K562 (cell line): ENCODE results near the gene CHSY3. TPM values are rescaled to one million over a fixed set of nuclear protein-coding genes. Genes with fewer than 3 reads are reported as not detected.

Source experiments
- ATAC-seq: fragments of 200-7000 bp; cut with Tn5 transposase; 3 replicates; pipeline ENCODE4 v1.9.1; 2020; ENCODE audit warnings: moderate library complexity
- BruUV-seq: library from RNA; stranded (reverse); fragments of 400-500 nt; replicated peaks from 2 replicates; lab custom pipeline; 2021; lab: Mats Ljungman, UMichigan
- CTCF ChIA-PET: fragments of 300-600 bp; formaldehyde crosslinking; extraction: SDS; loops from one replicate; lab custom pipeline; 2021; ENCODE audit warnings: low intra/inter-chr PET ratio; lab: Yijun Ruan, JAX
- POLR2A ChIA-PET: fragments of 300-600, 350-650 bp; sonication (Branson Sonifier 250); formaldehyde crosslinking; extraction: SDS; loops from one replicate; lab custom pipeline; 2021; ENCODE audit warnings: antibody characterized with exemption, inconsistent platforms; lab: Yijun Ruan, JAX
- DNase-seq, 4 experiments: peaks; one replicate each; pipeline versions ENCODE4 v3.0.0 to v3.0.0-alpha.2; 2011 to 2018; ENCODE audit warnings: low spot score in 3 of 4, mixed read lengths in 3 of 4; ENCODE audit errors: extremely low read depth in 1 of 4
- FAIRE-seq: peaks from 2 replicates; lab custom pipeline; 2011; peaks lifted over from hg19 to GRCh38; lab: Jason Lieb, UNC
- H2AFZ ChIP-seq: 2 replicates; pipeline ENCODE4 v1.6.0; 2011; ENCODE audit warnings: low read depth, low read length, control low read depth, inconsistent platforms
- H3K27ac ChIP-seq: fragments of 200-600 bp; 3 replicates; pipeline ENCODE4 v1.8.0; 2011; ENCODE audit warnings: low read depth, mild to moderate bottlenecking, control low read depth, inconsistent platforms, low read length, moderate library complexity, mixed read lengths; ENCODE audit errors: extremely low read depth
- H3K27me3 ChIP-seq, 2 experiments: fragments of 300-600 bp in 1 of 2; 2 replicates in 1 of 2; 3 replicates in 1 of 2; pipeline versions ENCODE4 v1.6.0 to v1.8.0; 2011; ENCODE audit warnings: inconsistent platforms in 2 of 2, low read length in 2 of 2, mild to moderate bottlenecking in 1 of 2, mixed read lengths in 1 of 2, moderate library complexity in 1 of 2; ENCODE audit not compliant: control insufficient read depth in 2 of 2, insufficient read depth in 2 of 2
- H3K36me3 ChIP-seq: fragments of 300-600 bp; 3 replicates; pipeline ENCODE4 v1.8.0; 2011; ENCODE audit warnings: mild to moderate bottlenecking, low read length, inconsistent platforms; ENCODE audit not compliant: control insufficient read depth, insufficient read depth
- H3K4me1 ChIP-seq, 2 experiments: fragments of 200-600 bp in 1 of 2; replicated peaks in 1 of 2; 2 replicates in 1 of 2; 3 replicates in 1 of 2; pipeline versions ENCODE4 v1.5.1 to v1.8.0; 2011; ENCODE audit warnings: inconsistent platforms in 2 of 2, low read length in 2 of 2, mild to moderate bottlenecking in 1 of 2, mixed read lengths in 1 of 2, moderate library complexity in 1 of 2; ENCODE audit not compliant: control insufficient read depth in 2 of 2, insufficient read depth in 2 of 2
- H3K4me2 ChIP-seq: 2 replicates; pipeline ENCODE4 v1.6.1; 2011; ENCODE audit warnings: low read length, control low read depth, inconsistent platforms, mixed read lengths; ENCODE audit not compliant: insufficient read depth
- H3K4me3 ChIP-seq: fragments of 200-600 bp; sonication (generic), shearing (Covaris generic); 2 replicates; pipeline ENCODE4 v1.5.1; 2016; ENCODE audit warnings: control low read depth, inconsistent platforms
- H3K79me2 ChIP-seq: fragments of 200-600 bp; 3 replicates; pipeline ENCODE4 v1.8.0; 2011; ENCODE audit warnings: low read length, inconsistent platforms; ENCODE audit not compliant: control insufficient read depth, insufficient read depth
- H3K9ac ChIP-seq, 2 experiments: 2 replicates each; pipeline versions ENCODE4 v1.6.0 to v1.6.1; 2011; ENCODE audit warnings: low read depth in 2 of 2, low read length in 2 of 2, control low read depth in 1 of 2, inconsistent platforms in 1 of 2, mild to moderate bottlenecking in 1 of 2, mixed read lengths in 1 of 2; ENCODE audit not compliant: insufficient read depth in 1 of 2
- H3K9me1 ChIP-seq: one replicate; pipeline ENCODE4 v1.6.0; 2011; ENCODE audit warnings: inconsistent platforms, mild to moderate bottlenecking, low read length, moderate library complexity; ENCODE audit not compliant: control insufficient read depth, insufficient read depth
- H3K9me3 ChIP-seq: replicated peaks from 2 replicates; pipeline ENCODE4 v1.5.1; 2011; ENCODE audit warnings: low read depth, low read length, inconsistent platforms; ENCODE audit not compliant: control insufficient read depth, insufficient read depth
- H4K20me1 ChIP-seq: replicated peaks from 2 replicates; pipeline ENCODE4 v1.6.1; 2011; ENCODE audit warnings: low read length, inconsistent platforms, mixed read lengths; ENCODE audit not compliant: control insufficient read depth, insufficient read depth
- ELF2 ChIP-seq: fragments of 250-450 bp; sonication (Bioruptor Pico); IDR thresholded peaks from 2 replicates; pipeline ENCODE4 v1.5.0; 2021; ENCODE audit warnings: mild to moderate bottlenecking
- ESRRB ChIP-seq: fragments of 250-450 bp; sonication (Bioruptor Pico); IDR thresholded peaks from 2 replicates; pipeline ENCODE4 v1.5.0; 2020; ENCODE audit warnings: mild to moderate bottlenecking, moderate library complexity, borderline replicate concordance
- FOS ChIP-seq: IDR thresholded peaks from 3 replicates; pipeline ENCODE4 v1.6.1; 2011; ENCODE audit not compliant: insufficient read length; ENCODE audit errors: extremely low read depth
- GABPA ChIP-seq: fragments of 200-800 bp; sonication (Bioruptor generic); conservative IDR thresholded peaks from 2 replicates; pipeline ENCODE4 v1.6.1; 2016; ENCODE audit warnings: low read depth, missing genetic modification characterization, missing compliant biosample characterization
- TCF7L2 ChIP-seq: fragments of 150-350 bp; IDR thresholded peaks from 2 replicates; pipeline ENCODE4 v1.6.1; 2016; ENCODE audit warnings: low read depth, mild to moderate bottlenecking, low read length, moderate library complexity
- whole genome bisulfite sequencing: fragments of 100-300 bp; shearing (Covaris generic); methylation state at CpG from one replicate; pipeline ENCODE4 v1.1.6; 2016; ENCODE audit warnings: low coverage, mixed read lengths; ENCODE audit not compliant: insufficient coverage; ENCODE audit errors: missing lambda C conversion rate; 5-methylcytosine and 5-hydroxymethylcytosine counted together
- in situ Hi-C: fragments of 300-500 bp; cut with MboI; formaldehyde crosslinking; loops from 4 replicates; pipeline ENCODE4 v1.15.0; 2018; ENCODE audit warnings: inconsistent platforms, mixed read lengths
- intact Hi-C: fragments of 100-400 bp; cut with micrococcal nuclease; formaldehyde crosslinking; loops from 2 replicates; pipeline ENCODE4 v1.14.2; 2022
- polyA plus RNA-seq, 8 experiments: library from polyadenylated mRNA; depleted of rRNA in 4 of 8; stranded (reverse) in 5 of 8; unstranded in 3 of 8; fragments of >200 nt; fragmentation: Nextera tagmentation in 2 of 8; fragmentation: Illumina TruSeq in 1 of 8; extraction: Ambion mirVana in 2 of 8; extraction: Trizol in 1 of 8; gene quantifications; 2 replicates each; pipeline versions ENCODE4 v1.2.1 to v1.2.3, GENCODE V29; 2011 to 2014; ENCODE audit warnings: inconsistent platforms in 1 of 8, missing spikeins in 1 of 8
- total RNA-seq, 7 experiments: library from RNA; depleted of rRNA in 6 of 7; stranded (reverse); fragments of >200 nt in 6 of 7; fragmentation: Illumina TruSeq in 2 of 7; extraction: Trizol in 2 of 7; gene quantifications; 2 replicates each; pipeline versions ENCODE4 v1.2.1 to v1.2.3, GENCODE V29; 2011 to 2021; ENCODE audit warnings: low replicate concordance in 1 of 7
- TF ChIP-seq, protein P1 (sequence below): fragments of 250-450 bp; sonication (Bioruptor Pico); IDR thresholded peaks from 2 replicates; pipeline ENCODE4 v1.5.0; 2022; ENCODE audit warnings: mild to moderate bottlenecking

CHSY3 gene
- total and polyA plus RNA-seq, 9 of the 15 experiments (the other 6 are each of a cell fraction or from before 2014, with no cell fraction given) = 0.04 TPM; not detected in 8

DNA sequence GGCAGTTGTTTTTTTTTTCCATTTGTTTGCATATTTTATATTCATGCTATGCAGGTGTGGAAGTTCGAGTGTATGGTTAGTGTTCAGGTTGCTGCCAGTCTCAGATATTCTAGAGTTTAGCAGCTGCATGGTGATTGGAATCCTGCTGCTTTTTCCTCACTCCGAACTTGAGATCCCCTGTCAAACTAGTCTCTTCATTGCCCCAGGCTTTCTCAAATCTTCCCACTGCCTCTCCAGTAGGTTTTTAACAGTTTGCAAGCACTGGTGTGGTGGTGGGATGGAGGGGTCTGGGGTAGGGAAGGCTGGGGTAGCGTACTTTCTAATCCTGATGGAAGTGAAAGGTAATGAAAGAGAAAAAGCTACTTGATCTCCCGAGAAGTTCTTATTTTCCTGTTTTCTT lies 112.9 kb downstream of the CHSY3 start (continued):
- TF ChIP-seq, protein P1, sequence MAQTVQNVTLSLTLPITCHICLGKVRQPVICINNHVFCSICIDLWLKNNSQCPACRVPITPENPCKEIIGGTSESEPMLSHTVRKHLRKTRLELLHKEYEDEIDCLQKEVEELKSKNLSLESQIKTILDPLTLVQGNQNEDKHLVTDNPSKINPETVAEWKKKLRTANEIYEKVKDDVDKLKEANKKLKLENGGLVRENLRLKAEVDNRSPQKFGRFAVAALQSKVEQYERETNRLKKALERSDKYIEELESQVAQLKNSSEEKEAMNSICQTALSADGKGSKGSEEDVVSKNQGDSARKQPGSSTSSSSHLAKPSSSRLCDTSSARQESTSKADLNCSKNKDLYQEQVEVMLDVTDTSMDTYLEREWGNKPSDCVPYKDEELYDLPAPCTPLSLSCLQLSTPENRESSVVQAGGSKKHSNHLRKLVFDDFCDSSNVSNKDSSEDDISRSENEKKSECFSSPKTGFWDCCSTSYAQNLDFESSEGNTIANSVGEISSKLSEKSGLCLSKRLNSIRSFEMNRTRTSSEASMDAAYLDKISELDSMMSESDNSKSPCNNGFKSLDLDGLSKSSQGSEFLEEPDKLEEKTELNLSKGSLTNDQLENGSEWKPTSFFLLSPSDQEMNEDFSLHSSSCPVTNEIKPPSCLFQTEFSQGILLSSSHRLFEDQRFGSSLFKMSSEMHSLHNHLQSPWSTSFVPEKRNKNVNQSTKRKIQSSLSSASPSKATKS (CRISPR knock-in tag) = no peak
- no peak for TF ChIP-seq TCF7L2
- TF ChIP-seq FOS = no peak
- no peak for TF ChIP-seq ESRRB
- TF ChIP-seq ELF2 (CRISPR knock-in tag) = no peak

DNA sequence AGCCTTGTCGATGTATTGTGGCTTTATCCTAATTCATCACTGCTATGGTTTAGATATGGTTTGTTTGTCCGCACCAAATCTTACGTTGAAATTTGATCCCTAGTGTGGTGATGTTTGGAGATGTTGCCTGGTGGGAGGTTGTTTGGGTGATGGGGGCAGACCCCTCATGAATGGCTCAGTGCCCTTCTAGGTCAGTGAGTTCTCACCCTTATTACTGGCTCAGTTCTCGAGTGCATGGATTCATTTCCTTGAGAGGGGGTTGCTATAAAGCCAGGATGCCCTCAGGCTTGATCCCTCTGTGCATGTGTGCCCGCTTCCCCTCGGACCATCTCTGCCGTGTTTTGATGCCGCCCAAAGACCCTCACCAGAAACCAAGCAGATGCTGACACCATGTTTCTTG lies 114.4 kb downstream of the CHSY3 start:
- 2% methylated on average over 8 of the region's 8 CpGs for WGBS
- no peaks in the 10 kb centered on the region for H3K79me2 ChIP-seq
- no peak overlapping the region for H3K4me2 ChIP-seq
- H3K9ac ChIP-seq = no peak overlapping the region
- H2AFZ ChIP-seq = no peak overlapping the region
- in situ Hi-C loops = no loop called here
- DNase-seq (no peak), FAIRE-seq (no peak), ATAC-seq (no peak)
- no peaks in the 10 kb centered on the region for H3K9me1 ChIP-seq
- H3K4me3 ChIP-seq = no peak overlapping the region
- CTCF ChIA-PET = no interaction called here
- no peaks in the 10 kb centered on the region for H3K27me3 ChIP-seq
- H3K4me1 ChIP-seq = no peaks in the 10 kb centered on the region
- intact Hi-C loops = no loop called here
- H3K27ac ChIP-seq = no peak overlapping the region
- no TSS peak for BruUV-seq
- TF ChIP-seq GABPA (tag) = no peak
- no peaks in the 10 kb centered on the region for H3K36me3 ChIP-seq
- H4K20me1 ChIP-seq = no peaks in the 10 kb centered on the region
- POLR2A ChIA-PET = no interaction called here
- H3K9me3 ChIP-seq = 0 out of 2 replicates have a peak, but pooled peaks cover 2% of the 10 kb centered on the region
